Keratinocyte (primary cell): ENCODE data around the gene DUSP16. TPM values are rescaled to one million over a fixed set of nuclear protein-coding genes. Genes with fewer than 3 reads are reported as not detected.

Experiments
- DNase-seq: peaks from one replicate; pipeline ENCODE4 v3.0.0-alpha.2; 2011; ENCODE audit warnings: low read depth, missing footprints, low spot score
- FAIRE-seq: peaks from 2 replicates; lab custom pipeline; 2011; peaks lifted over from hg19 to GRCh38; lab: Jason Lieb, UNC
- H2AFZ ChIP-seq: 2 replicates; pipeline ENCODE4 v1.6.0; 2012; ENCODE audit warnings: low read length, control low read depth, inconsistent platforms; ENCODE audit not compliant: control insufficient read depth
- H3K27ac ChIP-seq: 2 replicates; pipeline ENCODE4 v1.5.1; 2011; ENCODE audit warnings: low read length; ENCODE audit not compliant: control insufficient read depth, insufficient read depth
- H3K27me3 ChIP-seq: 3 replicates; pipeline ENCODE4 v1.6.0; 2011; ENCODE audit warnings: low read length; ENCODE audit not compliant: control insufficient read depth, insufficient read depth; ENCODE audit errors: extremely low read depth
- H3K36me3 ChIP-seq, 2 experiments: 2 replicates in 1 of 2; 3 replicates in 1 of 2; pipeline ENCODE4 v1.5.1; 2011; ENCODE audit warnings: low read length in 2 of 2, mild to moderate bottlenecking in 1 of 2; ENCODE audit not compliant: control insufficient read depth in 2 of 2, insufficient read depth in 2 of 2; ENCODE audit errors: extremely low read depth in 1 of 2
- H3K4me1 ChIP-seq: 3 replicates; pipeline ENCODE4 v1.5.1; 2011; ENCODE audit warnings: low read length; ENCODE audit not compliant: control insufficient read depth, insufficient read depth; ENCODE audit errors: extremely low read depth
- H3K4me2 ChIP-seq: 3 replicates; pipeline ENCODE4 v1.6.0; 2011; ENCODE audit warnings: low read depth, low read length; ENCODE audit not compliant: control insufficient read depth, insufficient read depth; ENCODE audit errors: extremely low read depth
- H3K4me3 ChIP-seq, 3 experiments: fragments of 200-600 bp in 1 of 3; sonication (generic) in 1 of 3; 2 replicates in 2 of 3; 3 replicates in 1 of 3; pipeline ENCODE4 v1.5.1; 2011 to 2016; ENCODE audit warnings: low read length in 3 of 3, mild to moderate bottlenecking in 3 of 3, control low read depth in 2 of 3, inconsistent platforms in 1 of 3, low read depth in 1 of 3, mixed read lengths in 1 of 3, mixed run types in 1 of 3, moderate library complexity in 1 of 3; ENCODE audit not compliant: control insufficient read depth in 2 of 3, insufficient read depth in 2 of 3; ENCODE audit errors: extremely low read depth in 1 of 3
- H3K79me2 ChIP-seq: 2 replicates; pipeline ENCODE4 v1.6.0; 2012; ENCODE audit warnings: low read length; ENCODE audit not compliant: control insufficient read depth, insufficient read depth
- H3K9ac ChIP-seq: 3 replicates; pipeline ENCODE4 v1.6.0; 2011; ENCODE audit warnings: low read length; ENCODE audit not compliant: control insufficient read depth, insufficient read depth; ENCODE audit errors: extremely low read depth
- H3K9me1 ChIP-seq: 3 replicates; pipeline ENCODE4 v1.6.0; 2011; ENCODE audit warnings: low read length; ENCODE audit not compliant: control insufficient read depth, insufficient read depth; ENCODE audit errors: extremely low read depth
- H3K9me3 ChIP-seq: 2 replicates; pipeline ENCODE4 v1.5.1; 2012; ENCODE audit warnings: low read depth, low read length; ENCODE audit not compliant: control insufficient read depth
- H4K20me1 ChIP-seq: 3 replicates; pipeline ENCODE4 v1.6.0; 2011; ENCODE audit warnings: low read length; ENCODE audit not compliant: control insufficient read depth, insufficient read depth; ENCODE audit errors: extremely low read depth
- CTCF ChIP-seq, 3 experiments: IDR thresholded peaks in 1 of 3; conservative IDR thresholded peaks in 1 of 3; optimal IDR thresholded peaks in 1 of 3; 2 replicates in 2 of 3; 3 replicates in 1 of 3; pipeline versions ENCODE3 to v1.5.1; 2011; ENCODE audit warnings: low read length in 3 of 3, mild to moderate bottlenecking in 3 of 3, moderate library complexity in 2 of 3, control low read depth in 1 of 3, inconsistent platforms in 1 of 3; ENCODE audit not compliant: insufficient read depth in 2 of 3; ENCODE audit errors: extremely low read depth in 1 of 3
- EZH2 ChIP-seq: IDR thresholded peaks from one replicate; pipeline ENCODE4 v1.6.1; 2012; ENCODE audit warnings: inconsistent platforms, mild to moderate bottlenecking, low read length, moderate library complexity
- dilution Hi-C: fragments of 300-500 bp; cut with MboI; formaldehyde crosslinking; loops from one replicate; pipeline ENCODE4 v1.7.0; 2020; ENCODE audit warnings: low sequenced_read_pairs; ENCODE audit not compliant: extremely low pct_ligation_motif_present
- polyA plus RNA-seq, 5 experiments: library from polyadenylated mRNA; depleted of rRNA in 3 of 5; stranded (reverse) in 3 of 5; stranded (forward) in 1 of 5; unstranded in 1 of 5; fragments of >200 nt; gene quantifications; 1 replicate in 1 of 5; 2 replicates in 3 of 5; 3 replicates in 1 of 5; pipeline versions ENCODE4 v1.2.1 to v1.2.3, GENCODE V29; 2011 to 2012; ENCODE audit warnings: missing spikeins in 2 of 5, low read depth in 1 of 5, low replicate concordance in 1 of 5

Gene DUSP16
- polyA plus RNA-seq, 1 donor (not counting 4 experiments of a cell fraction or from before 2014, with no cell fraction given) = 9.3 TPM

GRCh38 chr12:12546314-12546772 lies 16.3 kb downstream of the DUSP16 start:
- Histone ChIP-seq H3K9me1 (no peaks in the 10 kb centered on the region), H3K27ac (no peak overlapping the region), H3K36me3 (no peaks in the 10 kb centered on the region), H3K4me3 (no peak overlapping the region), H2AFZ (no peak overlapping the region), H3K9me3 (no peaks in the 10 kb centered on the region), H3K27me3 (no peaks in the 10 kb centered on the region), H3K4me1 (no peaks in the 10 kb centered on the region), H3K4me2 (no peak overlapping the region), H3K79me2 (no peaks in the 10 kb centered on the region), H3K9ac (no peak overlapping the region), H4K20me1 (no peaks in the 10 kb centered on the region)
- no peak for FAIRE-seq
- no peak for DNase-seq
- dilution Hi-C loops = no loop called here
- TF ChIP-seq CTCF (optimal IDR thresholded peaks at IDR 0.05 in 1 of 3, IDR thresholded peaks at IDR 0.05 in 1 of 3, conservative IDR thresholded peaks at IDR 0.05 in 1 of 3; ENCODE audit: extremely low read depth in 1 of 3, insufficient read depth in 2 of 3, low read length in 3 of 3) = no peak
- no peak for TF ChIP-seq EZH2

- Histone ChIP-seq H3K9me1 (no peaks in the 10 kb centered on the region), H3K79me2 (no peaks in the 10 kb centered on the region), H3K9me3 (no peaks in the 10 kb centered on the region), H3K36me3 (no peaks in the 10 kb centered on the region), H4K20me1 (no peaks in the 10 kb centered on the region), H3K27me3 (no peaks in the 10 kb centered on the region), H3K27ac (no peak overlapping the region), H3K9ac (no peak overlapping the region), H3K4me1 (no peaks in the 10 kb centered on the region), H3K4me2 (no peak overlapping the region), H3K4me3 (no peak overlapping the region), H2AFZ (no peak overlapping the region)
- TF ChIP-seq CTCF (optimal IDR thresholded peaks at IDR 0.05 in 1 of 3, IDR thresholded peaks at IDR 0.05 in 1 of 3, conservative IDR thresholded peaks at IDR 0.05 in 1 of 3; ENCODE audit: extremely low read depth in 1 of 3, insufficient read depth in 2 of 3, low read length in 3 of 3) (no peak), EZH2 (no peak)
- dilution Hi-C loops = no loop called here
- FAIRE-seq (no peak), DNase-seq (no peak)
These were observed 18.7 kb downstream of the DUSP16 start for GRCh38 chr12:12543959-12544358.
